ENCODE results near the gene TSPEAR.
"Not testable (repeated sequence)": the region's sequence is repeated elsewhere in the genome, so short reads cannot be mapped to it uniquely, and the experiment has no call there.

The TSPEAR gene

DNA sequence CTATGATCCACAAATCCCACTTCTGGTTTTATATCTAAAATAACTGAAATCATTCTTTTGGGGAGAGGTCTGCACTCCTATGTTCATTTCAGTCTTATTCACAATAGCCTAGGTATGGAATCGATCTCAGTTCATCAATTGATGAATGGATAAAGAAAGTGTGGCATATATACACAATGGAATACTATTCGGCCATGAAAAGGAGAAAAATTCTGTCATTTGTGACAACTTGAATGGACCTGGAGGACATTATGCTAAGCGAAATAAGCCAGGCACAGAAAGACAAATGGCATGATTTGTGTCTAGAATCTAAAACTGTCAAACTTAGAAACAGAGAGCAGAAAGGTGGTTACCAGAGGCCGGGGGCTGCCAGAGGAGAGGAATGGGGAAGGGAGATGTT, 104.9 kb downstream of the TSPEAR start:
- TF ChIP-seq, protein P1, sequence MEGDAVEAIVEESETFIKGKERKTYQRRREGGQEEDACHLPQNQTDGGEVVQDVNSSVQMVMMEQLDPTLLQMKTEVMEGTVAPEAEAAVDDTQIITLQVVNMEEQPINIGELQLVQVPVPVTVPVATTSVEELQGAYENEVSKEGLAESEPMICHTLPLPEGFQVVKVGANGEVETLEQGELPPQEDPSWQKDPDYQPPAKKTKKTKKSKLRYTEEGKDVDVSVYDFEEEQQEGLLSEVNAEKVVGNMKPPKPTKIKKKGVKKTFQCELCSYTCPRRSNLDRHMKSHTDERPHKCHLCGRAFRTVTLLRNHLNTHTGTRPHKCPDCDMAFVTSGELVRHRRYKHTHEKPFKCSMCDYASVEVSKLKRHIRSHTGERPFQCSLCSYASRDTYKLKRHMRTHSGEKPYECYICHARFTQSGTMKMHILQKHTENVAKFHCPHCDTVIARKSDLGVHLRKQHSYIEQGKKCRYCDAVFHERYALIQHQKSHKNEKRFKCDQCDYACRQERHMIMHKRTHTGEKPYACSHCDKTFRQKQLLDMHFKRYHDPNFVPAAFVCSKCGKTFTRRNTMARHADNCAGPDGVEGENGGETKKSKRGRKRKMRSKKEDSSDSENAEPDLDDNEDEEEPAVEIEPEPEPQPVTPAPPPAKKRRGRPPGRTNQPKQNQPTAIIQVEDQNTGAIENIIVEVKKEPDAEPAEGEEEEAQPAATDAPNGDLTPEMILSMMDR (conservative IDR thresholded peaks at IDR 0.05): no peak
- no peak overlapping the region for H3K27ac ChIP-seq

DNA sequence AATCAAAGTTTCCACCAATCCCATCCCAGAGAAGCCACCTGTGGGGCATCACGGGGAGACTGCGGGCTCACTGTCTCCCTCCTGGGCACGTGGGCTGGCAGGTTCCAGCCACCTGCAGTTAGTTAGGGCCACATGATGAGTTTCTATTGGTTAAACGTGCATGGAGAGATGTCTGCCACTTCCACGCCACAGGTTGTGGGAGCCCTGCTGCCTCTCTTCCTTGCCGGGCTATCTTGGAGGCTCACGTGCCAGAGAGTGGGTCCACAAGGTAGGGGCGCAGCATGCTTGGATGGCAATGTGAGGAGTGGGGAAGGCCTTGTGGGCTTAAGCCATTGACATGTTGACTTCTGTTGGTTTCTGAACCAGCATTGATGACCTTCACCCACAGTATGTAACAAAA, 107.5 kb downstream of the TSPEAR start:
- TF ChIP-seq, protein P1 (conservative IDR thresholded peaks at IDR 0.05): no peak
- H3K27ac ChIP-seq: no peak overlapping the region

DNA sequence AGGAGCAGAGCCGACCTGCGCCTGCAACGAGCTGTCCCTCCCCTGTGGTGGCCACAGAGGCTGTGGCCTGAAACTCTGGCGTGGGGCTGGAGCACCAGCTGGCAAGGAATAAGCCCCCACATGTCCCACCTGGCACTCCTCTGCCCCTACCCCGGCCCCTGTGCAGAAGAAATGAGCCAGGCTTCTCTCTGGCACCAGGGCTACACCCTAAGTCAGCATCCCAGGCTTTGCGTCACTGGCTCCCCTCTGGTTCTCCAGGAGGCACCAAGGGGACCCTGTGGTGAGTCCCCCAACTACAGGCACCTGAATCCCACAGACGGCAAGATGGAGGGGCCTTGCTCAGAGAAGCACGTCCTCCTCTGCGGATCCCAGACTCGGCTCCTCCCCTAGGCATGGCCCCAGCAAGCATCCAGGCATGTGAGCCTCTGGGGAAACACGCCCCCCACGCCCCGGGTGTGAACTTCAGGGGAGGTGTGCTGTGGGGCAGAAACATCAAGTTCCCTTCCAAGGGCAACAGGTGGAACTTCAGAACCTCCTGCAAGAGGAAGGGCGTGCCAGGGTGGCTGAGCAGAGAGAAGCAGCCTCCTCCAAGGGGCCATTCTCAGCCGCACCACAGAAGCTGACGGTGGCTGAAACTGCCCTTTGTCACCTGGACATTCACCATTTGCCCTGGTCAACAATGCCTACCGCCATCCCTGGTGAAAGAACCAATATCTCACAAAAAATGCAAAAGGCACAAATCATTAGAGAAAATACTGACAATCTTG, 108.1 kb downstream of the TSPEAR start:
- TF ChIP-seq, protein P1 (conservative IDR thresholded peaks at IDR 0.05): no peak
- H3K27ac ChIP-seq: no peak overlapping the region

DNA sequence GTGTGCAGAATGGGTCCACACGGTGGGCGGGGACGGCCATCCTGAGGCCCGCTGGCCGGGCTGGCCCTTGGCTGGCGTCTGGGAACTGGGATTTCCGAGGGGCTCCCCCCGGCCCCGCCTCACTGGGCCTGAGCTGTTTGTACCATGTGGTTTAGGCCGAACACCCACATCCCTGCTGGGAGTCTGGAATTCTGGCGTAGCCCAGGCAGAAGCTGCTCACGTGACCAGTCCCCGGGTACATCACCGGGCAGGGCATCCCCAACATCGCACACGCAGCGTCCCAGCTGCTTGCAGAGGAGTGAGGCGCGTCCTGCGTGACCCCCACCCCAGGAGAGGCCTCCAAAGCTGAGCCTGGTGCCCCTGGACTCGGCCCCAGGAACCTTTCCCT, 108.9 kb downstream of the TSPEAR start:
- TF ChIP-seq, protein P1 (conservative IDR thresholded peaks at IDR 0.05): no peak

DNA sequence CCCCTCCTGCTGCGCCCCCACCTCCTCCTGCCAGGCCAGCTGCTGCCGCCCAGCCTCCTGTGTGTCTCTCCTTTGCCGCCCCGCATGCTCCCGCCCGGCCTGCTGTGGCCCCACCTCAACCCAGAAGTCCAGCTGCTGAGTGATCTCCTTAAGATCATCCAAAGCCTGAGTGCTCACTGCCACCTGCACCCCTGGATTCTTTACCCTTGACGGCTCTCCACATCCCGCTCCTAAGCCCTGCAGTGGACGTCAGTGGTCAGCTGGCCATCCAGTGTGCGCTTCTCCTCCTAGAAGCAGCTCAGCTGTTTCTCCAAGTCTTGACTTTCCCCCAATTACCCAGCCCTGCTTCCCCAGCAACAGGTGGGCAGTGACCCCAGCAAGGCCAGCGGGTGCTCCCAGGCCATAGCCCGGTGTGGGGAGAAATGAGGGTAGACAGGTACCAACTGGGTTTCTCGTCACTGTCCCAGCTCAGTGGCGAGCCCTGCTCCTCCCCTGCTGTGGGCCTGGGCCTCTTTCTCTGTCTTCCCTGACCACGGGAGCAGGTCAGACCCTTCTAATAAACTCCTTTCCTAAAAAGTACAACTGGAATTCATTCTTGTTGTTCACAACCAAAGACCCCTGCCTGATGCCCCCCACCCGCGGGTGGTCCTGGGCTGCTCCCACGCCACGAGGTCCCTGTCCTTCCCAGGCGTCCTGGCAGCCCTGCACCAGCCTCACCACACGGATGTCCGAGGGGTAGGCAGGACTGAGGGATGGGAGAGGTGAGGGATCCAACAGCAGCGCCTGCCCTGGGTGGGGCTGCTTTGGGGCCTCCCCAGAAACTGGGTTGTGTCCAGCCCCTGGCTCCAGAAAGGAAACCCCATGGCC, 109.5 kb downstream of the TSPEAR start:
- no peak overlapping the region for H3K27ac ChIP-seq
- TF ChIP-seq, protein P1 (conservative IDR thresholded peaks at IDR 0.05): no peak

More for the DNA sequence above, 108.9 kb downstream of the TSPEAR start:
- H3K27ac ChIP-seq: no peak overlapping the region

DNA sequence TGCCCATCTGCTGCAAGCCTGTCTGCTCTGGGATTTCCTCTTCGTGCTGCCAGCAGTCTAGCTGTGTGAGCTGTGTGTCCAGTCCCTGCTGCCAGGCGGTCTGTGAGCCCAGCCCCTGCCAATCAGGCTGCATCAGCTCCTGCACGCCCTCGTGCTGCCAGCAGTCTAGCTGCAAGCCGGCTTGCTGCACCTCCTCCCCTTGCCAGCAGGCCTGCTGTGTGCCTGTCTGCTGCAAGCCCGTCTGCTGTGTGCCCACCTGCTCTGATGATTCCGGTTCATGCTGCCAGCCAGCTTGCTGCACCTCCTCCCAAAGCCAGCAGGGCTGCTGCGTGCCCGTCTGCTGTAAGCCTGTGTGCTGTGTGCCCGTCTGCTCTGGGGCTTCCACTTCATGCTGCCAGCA, 110.3 kb downstream of the TSPEAR start:
- H3K27ac ChIP-seq: not testable (repeated sequence)
- TF ChIP-seq, protein P1 (conservative IDR thresholded peaks at IDR 0.05): peak; percentile 23

DNA sequence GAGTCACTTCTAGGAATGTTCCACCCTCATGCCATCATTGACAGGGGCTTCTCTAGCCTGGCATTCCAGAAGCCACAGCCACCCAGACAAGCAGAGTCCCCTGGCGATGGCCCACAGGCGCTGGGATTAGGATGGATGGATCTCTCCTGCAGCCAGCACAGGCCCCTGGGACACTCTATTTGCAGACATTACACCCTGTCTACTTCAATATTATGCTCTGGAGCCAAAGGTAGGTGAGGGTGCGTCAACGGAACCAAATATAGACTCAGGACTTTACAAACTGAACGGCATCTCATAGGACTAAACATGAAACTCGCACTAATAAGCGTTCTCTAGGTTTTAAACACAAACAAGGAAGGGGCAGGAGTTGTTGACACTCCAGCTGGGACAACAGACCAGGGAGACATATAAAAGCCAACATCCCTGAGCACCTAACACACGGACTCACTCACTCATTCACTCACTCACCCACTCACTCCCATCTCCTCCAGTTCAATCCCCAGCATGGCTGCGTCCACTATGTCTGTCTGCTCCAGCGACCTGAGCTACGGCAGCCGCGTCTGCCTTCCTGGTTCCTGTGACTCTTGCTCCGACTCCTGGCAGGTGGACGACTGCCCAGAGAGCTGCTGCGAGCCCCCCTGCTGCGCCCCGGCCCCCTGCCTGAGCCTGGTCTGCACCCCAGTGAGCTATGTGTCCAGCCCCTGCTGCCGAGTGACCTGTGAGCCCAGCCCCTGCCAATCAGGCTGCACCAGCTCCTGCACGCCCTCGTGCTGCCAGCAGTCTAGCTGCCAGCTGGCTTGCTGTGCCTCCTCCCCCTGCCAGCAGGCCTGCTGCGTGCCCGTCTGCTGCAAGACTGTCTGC, 111.0 kb downstream of the TSPEAR start, which contains the start of gene KRTAP10-7:
TSS of gene KRTAP10-7 (plus strand) at position 480 of the 861 bp plus-strand sequence. CDS start at position 505, 25 bp downstream.
- not testable (repeated sequence) for H3K27ac ChIP-seq
